ENCODE data around the gene GPSM1.

DNA sequence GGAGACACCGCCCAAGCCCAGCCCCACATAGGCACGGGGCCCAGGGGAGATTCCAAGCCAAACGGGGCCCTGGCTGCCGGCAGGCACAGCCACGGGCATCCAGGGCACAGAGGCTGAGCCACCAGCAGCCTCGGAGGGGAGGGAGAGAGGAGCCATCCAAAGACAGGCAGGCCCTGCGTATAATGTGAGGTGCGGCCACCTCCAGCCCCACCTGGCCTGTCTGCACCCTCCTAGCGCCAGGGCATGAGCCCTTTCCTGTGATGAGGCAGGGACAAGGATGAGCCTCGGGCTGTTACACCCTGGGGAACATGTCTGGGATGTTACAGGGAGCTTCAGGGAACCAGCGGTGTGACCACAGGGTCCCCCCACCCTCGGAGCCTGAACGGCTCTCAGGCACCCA is 22.4 kb upstream of the GPSM1 start:
- TF ChIP-seq, protein P1, sequence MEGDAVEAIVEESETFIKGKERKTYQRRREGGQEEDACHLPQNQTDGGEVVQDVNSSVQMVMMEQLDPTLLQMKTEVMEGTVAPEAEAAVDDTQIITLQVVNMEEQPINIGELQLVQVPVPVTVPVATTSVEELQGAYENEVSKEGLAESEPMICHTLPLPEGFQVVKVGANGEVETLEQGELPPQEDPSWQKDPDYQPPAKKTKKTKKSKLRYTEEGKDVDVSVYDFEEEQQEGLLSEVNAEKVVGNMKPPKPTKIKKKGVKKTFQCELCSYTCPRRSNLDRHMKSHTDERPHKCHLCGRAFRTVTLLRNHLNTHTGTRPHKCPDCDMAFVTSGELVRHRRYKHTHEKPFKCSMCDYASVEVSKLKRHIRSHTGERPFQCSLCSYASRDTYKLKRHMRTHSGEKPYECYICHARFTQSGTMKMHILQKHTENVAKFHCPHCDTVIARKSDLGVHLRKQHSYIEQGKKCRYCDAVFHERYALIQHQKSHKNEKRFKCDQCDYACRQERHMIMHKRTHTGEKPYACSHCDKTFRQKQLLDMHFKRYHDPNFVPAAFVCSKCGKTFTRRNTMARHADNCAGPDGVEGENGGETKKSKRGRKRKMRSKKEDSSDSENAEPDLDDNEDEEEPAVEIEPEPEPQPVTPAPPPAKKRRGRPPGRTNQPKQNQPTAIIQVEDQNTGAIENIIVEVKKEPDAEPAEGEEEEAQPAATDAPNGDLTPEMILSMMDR (IDR thresholded peaks at IDR 0.05), result no peak
- TF ChIP-seq EZH2 (IDR thresholded peaks at IDR 0.05; ENCODE audit: borderline replicate concordance, insufficient read depth, low read depth, low read length, poor library complexity, severe bottlenecking), result no peak

All from B cell (primary cell).